NOMO-1 treated with DMSO at 0.1 percent for 48 hours (cell line): Measurements from ENCODE around the gene FNDC3A.
A peak's percentile ranks its signal among the peaks of the same experiment; 100 is the strongest.
"Not testable (repeated sequence)": the region's sequence is repeated elsewhere in the genome, so short reads cannot be mapped to it uniquely, and the experiment has no call there.

Experiments used
- DNase-seq: peaks from one replicate; lab custom pipeline; 2025; ENCODE audit not compliant: unreplicated experiment; lab: John Stamatoyannopoulos, UW

FNDC3A gene

GRCh38 chr13:49029570-49029969 is 53.9 kb downstream of the FNDC3A start:
- no peak for DNase-seq

- DNase-seq: no peak
Observed at GRCh38 chr13:49030213-49030612, 54.5 kb downstream of the FNDC3A start.

GRCh38 chr13:49040872-49041271 is 65.2 kb downstream of the FNDC3A start:
- DNase-seq: no peak

GRCh38 chr13:49042476-49042875 is 66.8 kb downstream of the FNDC3A start:
- DNase-seq: no peak

DNA sequence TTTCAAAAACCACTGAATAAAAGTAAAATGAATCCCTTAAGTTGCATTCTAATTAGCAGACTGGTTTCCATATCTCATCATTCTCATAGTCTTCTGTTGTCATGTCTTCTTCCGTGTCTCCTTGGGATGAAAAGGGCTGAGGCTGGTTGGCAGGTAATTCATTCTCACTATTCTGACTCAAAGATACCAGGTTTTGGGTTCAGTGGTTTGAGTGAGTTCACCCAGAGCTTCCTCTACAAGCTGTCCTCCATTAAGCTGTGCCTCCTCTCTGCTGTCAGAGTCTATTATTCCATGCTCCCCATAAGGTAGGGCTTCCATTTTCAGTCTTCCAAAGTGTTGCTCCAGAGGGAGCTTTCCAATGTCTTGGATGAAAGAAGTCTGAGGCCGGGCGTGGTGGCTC is 68.3 kb downstream of the FNDC3A start:
- DNase-seq: no peak

GRCh38 chr13:49044836-49045235 is 69.1 kb downstream of the FNDC3A start:
- no peak for DNase-seq

DNA sequence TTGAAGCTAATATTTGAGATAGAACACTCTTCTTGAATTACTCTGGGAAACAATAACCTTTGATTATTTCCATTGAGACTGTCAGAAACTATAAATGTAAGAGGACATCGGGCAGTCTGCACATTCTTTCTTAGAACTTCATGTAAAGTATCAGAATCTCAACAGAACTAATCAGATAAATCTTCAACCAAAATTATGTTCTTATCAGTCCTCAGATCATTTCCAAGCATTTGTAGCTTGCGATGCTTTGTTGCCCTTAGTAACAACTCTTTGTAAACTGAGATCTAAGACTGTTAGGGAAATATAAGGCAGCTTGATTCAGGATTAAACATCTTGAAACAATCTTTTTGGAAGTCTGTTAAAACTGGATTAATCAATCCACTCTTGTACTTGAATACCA is 70.3 kb downstream of the FNDC3A start:
- no peak for DNase-seq

DNA sequence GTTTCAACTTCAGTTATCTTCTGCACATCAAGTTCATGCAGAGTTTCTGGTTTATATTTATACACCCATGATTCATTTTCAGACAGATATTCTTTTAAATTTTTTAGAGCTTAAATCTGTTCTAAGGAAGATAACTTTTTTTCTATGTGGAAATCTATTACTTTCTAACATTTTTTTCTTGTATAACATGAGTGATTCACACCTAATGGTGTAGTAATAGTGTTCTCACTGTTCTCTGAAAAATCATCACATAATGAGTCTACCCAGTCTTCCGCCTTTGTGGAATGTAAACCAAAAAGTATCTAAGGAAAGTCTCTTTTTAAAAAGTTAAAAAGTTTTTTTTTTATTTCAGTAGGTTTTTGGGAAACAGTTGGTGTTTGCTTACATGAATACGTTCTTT is 70.8 kb downstream of the FNDC3A start:
- no peak for DNase-seq

DNA sequence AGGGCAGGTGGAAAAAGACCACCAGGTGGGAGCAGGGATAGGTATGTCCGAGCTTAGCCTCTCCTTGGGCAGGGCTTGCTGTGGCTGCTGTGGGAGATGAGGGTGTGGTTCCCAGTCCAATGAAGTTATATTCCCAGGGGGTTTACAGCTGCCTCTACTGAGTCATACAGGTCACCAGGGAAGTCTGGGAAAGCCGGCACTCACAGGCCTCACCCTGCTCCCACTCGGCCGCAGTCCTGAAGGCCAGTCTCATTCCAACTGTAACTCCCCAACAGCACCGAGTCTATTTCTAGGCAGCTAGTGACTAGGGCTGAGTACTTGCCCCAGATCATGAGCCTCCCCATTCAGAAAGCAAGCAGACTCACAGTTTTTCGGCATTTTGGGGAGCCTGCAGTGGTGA is 77.1 kb downstream of the FNDC3A start:
- DNase-seq: no peak

DNA sequence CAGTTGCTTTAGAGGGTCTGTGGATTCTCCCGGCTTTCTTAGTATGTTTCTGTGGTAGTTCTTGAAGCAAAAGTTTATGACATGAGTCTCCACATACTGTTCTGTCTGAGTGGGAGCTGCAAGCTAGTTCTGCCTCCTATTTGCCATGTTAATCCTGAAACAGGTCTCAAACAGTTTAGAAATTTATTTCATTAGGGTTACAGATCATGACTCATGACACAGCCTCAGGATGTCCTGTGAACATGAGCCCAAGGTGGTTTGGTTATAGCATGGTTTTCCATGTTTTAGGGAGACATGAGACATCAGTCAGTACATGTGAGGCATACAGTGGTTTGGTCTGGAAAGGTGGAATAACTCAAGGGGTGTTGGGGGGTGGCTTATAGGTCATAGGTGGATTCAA is 77.5 kb downstream of the FNDC3A start:
- no peak for DNase-seq

DNA sequence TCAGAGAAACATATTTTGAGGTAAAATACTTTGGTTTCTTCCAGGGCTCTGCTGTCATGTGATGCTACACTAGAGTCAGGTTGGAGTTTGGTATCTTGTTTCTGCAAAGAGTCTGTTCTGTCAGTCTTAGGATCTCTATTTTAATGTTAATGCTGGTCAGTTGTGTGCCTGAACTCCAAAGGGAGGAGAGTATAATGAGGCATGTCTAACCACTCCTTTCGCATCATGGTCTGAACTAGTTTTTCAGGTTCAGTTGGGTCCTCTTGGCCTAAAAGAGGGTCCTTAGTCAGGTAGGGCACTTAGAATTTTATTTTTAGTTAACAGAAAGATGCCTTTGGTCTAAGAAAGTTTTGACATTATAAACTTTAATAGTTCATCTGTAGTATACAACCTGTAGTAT is 78.2 kb downstream of the FNDC3A start:
- no peak for DNase-seq

DNA sequence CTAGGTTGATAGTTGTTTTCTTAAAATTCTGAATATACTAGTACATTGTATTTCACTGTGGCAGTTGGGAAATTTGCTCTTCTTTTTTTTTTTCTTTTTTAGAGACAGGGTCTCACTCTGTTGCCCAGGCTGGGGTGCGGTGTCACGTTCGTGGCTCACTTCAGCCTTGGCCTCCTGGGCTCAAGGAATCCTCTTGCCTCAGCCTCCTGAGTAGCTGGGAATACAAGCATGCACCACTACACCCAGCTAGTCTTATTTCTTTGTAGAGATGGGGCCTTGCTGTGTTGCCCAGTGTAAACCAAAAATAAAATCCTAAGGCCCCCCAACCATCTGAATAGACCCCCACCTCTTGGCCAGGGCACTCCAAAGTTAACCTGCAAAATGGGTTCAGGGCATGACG is 79.3 kb downstream of the FNDC3A start:
- no peak for DNase-seq

DNA sequence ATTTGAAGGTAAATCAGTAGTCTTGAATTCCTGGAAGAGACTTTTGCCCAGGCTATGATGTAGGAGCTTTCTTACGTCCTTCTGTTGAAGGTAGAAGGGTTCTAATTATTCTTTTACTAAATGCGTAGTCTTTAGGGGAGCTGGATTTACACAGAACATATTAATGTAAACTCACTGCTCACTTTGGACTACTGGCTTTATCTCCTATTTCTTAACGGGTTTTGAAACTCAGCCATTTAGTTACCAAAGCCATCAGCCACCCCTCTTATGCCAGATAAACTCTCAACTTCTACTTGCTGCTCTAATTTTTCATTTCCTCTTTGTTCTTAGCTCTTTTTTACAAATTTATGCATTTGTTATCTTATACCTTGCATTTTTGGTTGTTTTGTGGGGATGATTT is 81.5 kb downstream of the FNDC3A start:
- DNase-seq: no peak

DNA sequence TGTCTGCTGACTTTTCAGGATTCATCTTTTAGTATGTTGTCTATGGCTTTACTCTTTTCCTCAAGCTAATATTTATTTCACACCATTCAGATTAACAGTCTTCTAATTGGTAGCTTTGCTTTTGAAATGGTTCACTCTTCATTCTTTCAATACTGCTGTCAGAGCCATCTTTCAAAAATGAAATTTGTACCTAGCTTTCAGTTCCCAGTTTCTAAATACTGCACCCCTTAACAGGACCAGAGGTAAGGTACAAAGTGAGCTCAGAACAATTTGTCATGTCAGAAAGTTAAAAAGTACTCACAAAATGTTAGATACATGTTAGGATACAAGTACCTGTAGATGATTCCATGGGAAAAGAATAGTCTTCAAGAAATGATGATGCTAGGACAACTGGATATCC is 83.0 kb downstream of the FNDC3A start:
- DNase-seq: no peak

- DNase-seq: no peak
Observed at GRCh38 chr13:49060678-49061387, 85.1 kb downstream of the FNDC3A start.

DNA sequence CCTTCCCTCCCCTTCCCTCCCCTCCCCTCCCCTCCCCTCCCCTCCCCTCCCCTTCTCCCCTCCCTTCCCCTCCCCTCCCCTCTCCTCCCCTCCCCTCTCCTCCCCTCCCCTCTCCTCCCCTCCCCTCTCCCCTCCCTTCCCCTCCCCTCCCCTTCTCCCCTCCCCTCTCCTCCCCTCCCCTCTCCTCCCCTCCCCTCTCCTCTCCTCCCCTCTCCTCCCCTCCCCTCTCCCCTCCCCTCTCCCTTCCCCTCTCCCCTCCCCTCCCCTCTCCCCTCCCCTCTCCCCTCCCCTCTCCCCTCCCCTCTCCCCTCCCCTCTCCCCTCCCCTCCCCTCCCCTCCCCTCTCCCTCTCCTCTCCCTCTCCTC is 85.7 kb downstream of the FNDC3A start:
- not testable (repeated sequence) for DNase-seq

GRCh38 chr13:49062297-49062896 is 86.7 kb downstream of the FNDC3A start:
- DNase-seq: peak; percentile 61

GRCh38 chr13:49063011-49063410 is 87.3 kb downstream of the FNDC3A start:
- DNase-seq: no peak

DNA sequence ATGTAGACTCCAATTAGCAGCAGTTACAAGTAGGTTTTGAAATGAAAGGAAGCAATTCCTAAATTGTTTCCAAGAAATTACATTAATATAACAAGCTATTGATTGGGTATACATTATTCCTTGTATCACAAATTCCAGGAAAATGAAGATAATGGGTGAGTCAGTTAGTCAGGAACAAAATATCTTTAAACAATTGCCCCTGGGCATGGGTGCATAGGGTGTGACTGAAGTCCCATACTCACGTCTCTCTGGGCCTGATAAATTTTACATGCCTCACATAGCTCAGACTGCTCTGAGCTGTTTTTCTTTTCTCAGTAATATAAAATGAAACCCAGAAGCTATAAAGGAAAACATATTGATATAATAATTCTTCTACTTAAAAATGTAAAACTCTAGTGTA is 87.8 kb downstream of the FNDC3A start:
- no peak for DNase-seq

GRCh38 chr13:49064476-49064875 is 88.8 kb downstream of the FNDC3A start:
- no peak for DNase-seq

DNA sequence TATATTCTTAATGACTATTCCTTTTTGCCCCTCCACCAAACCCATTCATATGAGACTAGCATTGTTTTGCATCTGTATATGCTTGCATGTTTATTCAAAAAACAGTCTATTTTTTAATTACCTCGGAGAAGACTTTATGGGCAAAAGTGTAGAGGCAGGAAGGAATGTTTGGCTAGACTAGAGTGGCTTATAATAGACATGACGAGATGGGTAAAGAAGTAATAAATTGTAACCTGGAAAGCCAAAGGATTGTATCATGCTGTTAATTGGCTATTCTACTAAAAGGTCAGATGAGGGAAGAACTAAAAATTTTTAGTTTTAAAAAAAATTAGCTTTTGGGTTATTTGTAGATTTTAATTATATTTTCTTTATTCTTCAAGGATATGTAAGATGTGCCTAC is 91.1 kb downstream of the FNDC3A start:
- DNase-seq: no peak

DNA sequence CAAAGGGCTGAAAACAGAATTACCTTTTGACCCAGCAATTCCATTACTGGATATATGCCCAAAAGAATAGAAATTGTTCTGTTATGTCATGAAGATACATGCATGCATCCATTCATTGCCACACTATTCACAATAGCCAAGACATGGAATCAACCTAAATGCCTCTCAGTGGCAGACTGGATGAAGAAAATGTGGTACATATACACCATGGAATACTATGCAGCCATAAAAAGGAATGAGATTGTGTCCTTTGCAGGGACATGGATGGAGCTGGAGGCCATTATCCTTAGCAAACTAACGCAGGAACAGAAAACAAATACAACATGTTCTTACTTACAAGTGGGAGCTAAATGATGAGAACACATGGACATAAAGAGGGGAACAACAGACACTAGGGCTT is 92.8 kb downstream of the FNDC3A start:
- not testable (repeated sequence) for DNase-seq

GRCh38 chr13:49070021-49070420 is 94.3 kb downstream of the FNDC3A start:
- DNase-seq: not testable (repeated sequence)
